Hematopoietic multipotent progenitor cell treated with erythropoietin and hydrocortisone succinate and interleukin-3 and kit ligand, for 4 days (in vitro differentiated cells): ENCODE measurements around the gene FBXW11.

ENCODE experiments used
- DNase-seq: peaks from one replicate; pipeline ENCODE4 v3.0.0-alpha.2; 2015

FBXW11 gene

GRCh38 chr5:172015346-172015745 lies 8.9 kb upstream of the FBXW11 start:
- DNase-seq: no peak

GRCh38 chr5:172010278-172010677 lies 3.8 kb upstream of the FBXW11 start:
- DNase-seq: peak; percentile 78

GRCh38 chr5:172009536-172010270 lies 3.3 kb upstream of the FBXW11 start:
- DNase-seq: no peak

- DNase-seq: peak; percentile 96
Measured at GRCh38 chr5:172008689-172009141, 2.3 kb upstream of the FBXW11 start.

GRCh38 chr5:172008111-172008455 lies 1.6 kb upstream of the FBXW11 start:
- DNase-seq: peak; percentile 58

- DNase-seq: peak; percentile 32
Measured at GRCh38 chr5:172007175-172008110, 1.0 kb upstream of the FBXW11 start.

- peak; percentile 41 for DNase-seq
Measured at GRCh38 chr5:172005708-172006320, 624 bp downstream of the FBXW11 start.

GRCh38 chr5:172004824-172005237 lies 1.6 kb downstream of the FBXW11 start:
- peak; percentile 62 for DNase-seq

GRCh38 chr5:172003746-172004145 lies 2.7 kb downstream of the FBXW11 start:
- DNase-seq: peak; percentile 52

GRCh38 chr5:172002840-172003512 lies 3.5 kb downstream of the FBXW11 start:
- peak; percentile 54 for DNase-seq

- DNase-seq: peak; percentile 66
Measured at GRCh38 chr5:172002310-172002709, 4.1 kb downstream of the FBXW11 start.

- DNase-seq: peak; percentile 41
Measured at GRCh38 chr5:171999877-172000276, 6.6 kb downstream of the FBXW11 start.

GRCh38 chr5:171999100-171999499 lies 7.3 kb downstream of the FBXW11 start:
- no peak for DNase-seq

- DNase-seq: no peak
Measured at GRCh38 chr5:171997011-171997410, 9.4 kb downstream of the FBXW11 start.

- no peak for DNase-seq
Measured at GRCh38 chr5:171992813-171993212, 13.6 kb downstream of the FBXW11 start.

- DNase-seq: no peak
Measured at GRCh38 chr5:171992305-171992704, 14.1 kb downstream of the FBXW11 start.

GRCh38 chr5:171990713-171991015 lies 15.8 kb downstream of the FBXW11 start:
- DNase-seq: no peak

GRCh38 chr5:171989946-171990712 lies 16.3 kb downstream of the FBXW11 start:
- DNase-seq: peak; percentile 34

GRCh38 chr5:171989276-171989675 lies 17.2 kb downstream of the FBXW11 start:
- no peak for DNase-seq

- DNase-seq: no peak
Measured at GRCh38 chr5:171986772-171987171, 19.7 kb downstream of the FBXW11 start.

GRCh38 chr5:171984748-171985419 lies 21.6 kb downstream of the FBXW11 start:
- peak; percentile 44 for DNase-seq

GRCh38 chr5:171981847-171982246 lies 24.6 kb downstream of the FBXW11 start:
- DNase-seq: no peak
